ENCODE data around the gene UBE2M.

DNA sequence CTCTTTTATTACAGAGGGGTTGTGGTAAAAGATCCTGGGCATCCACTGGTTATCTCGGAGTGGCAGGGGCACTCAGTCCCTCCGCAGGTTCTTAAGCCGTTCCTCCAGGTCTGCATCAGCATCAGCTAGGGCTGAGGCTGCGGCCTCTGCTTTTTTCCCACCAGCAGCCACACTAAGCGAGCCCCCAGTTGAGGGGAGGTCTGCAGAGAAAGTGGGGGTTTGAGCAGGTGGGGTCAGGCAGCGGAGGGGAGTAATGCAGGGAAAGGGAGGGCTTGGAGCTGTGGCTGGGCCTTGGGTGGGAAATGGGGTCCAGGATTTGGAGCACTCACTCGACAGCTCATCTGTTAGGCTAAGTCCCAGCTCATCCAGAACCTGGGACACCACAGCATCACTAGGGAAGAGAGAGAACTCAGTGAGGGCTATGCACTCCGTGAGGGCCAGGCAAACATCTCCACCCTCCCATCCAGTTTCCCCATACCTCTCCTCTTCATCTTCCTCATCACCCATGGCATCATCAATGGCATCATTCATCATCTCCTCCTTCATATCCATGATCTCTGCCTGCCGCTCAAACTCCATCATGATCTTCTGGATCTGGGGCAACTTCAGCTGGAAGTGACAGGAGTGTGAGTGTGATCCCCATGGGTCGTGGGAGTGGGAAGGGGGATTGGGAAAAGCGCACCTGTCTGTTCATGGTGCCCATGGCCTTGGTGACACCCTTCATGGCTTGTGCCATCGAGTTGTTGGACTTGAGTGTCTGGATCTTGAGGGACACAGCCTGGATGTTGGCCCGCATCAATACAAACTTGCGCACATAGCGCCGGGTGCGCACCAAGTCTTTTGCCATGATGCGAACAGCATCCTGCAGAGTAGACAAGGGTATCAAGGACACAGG is 6.6 kb downstream of the UBE2M start:
- TF ChIP-seq, protein P1, sequence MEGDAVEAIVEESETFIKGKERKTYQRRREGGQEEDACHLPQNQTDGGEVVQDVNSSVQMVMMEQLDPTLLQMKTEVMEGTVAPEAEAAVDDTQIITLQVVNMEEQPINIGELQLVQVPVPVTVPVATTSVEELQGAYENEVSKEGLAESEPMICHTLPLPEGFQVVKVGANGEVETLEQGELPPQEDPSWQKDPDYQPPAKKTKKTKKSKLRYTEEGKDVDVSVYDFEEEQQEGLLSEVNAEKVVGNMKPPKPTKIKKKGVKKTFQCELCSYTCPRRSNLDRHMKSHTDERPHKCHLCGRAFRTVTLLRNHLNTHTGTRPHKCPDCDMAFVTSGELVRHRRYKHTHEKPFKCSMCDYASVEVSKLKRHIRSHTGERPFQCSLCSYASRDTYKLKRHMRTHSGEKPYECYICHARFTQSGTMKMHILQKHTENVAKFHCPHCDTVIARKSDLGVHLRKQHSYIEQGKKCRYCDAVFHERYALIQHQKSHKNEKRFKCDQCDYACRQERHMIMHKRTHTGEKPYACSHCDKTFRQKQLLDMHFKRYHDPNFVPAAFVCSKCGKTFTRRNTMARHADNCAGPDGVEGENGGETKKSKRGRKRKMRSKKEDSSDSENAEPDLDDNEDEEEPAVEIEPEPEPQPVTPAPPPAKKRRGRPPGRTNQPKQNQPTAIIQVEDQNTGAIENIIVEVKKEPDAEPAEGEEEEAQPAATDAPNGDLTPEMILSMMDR (conservative IDR thresholded peaks at IDR 0.05; ENCODE audit: low read depth, low read length) = no peak
- no peak for TF ChIP-seq EZH2 (IDR thresholded peaks at IDR 0.05; ENCODE audit: borderline replicate concordance, low read depth, low read length, poor library complexity, severe bottlenecking)
